Calu3 (cell line): ENCODE data around the gene TMCC1. TPM values are rescaled to one million over a fixed set of nuclear protein-coding genes. Genes with fewer than 3 reads are reported as not detected.
A peak's percentile ranks its signal among the peaks of the same experiment; 100 is the strongest.
"Not testable (repeated sequence)": the region's sequence is repeated elsewhere in the genome, so short reads cannot be mapped to it uniquely, and the experiment has no call there.

Experiments
- BruUV-seq: library from RNA; stranded (reverse); fragments of 400-500 nt; replicated peaks from 2 replicates; lab custom pipeline; 2021; lab: Mats Ljungman, UMichigan
- CTCF ChIA-PET: fragments of 300-600 bp; sonication (Branson Sonifier 250); formaldehyde crosslinking; loops from one replicate; lab custom pipeline; 2022; ENCODE audit warnings: antibody characterized with exemption; lab: Charles Lee
- DNase-seq: peaks from one replicate; pipeline ENCODE4 v3.0.0; 2022
- H3K27ac Mint-ChIP-seq: one replicate; pipeline ENCODE4 v1.8.0; 2022; ENCODE audit warnings: mixed read lengths; ENCODE audit not compliant: unreplicated experiment
- H3K27me3 Mint-ChIP-seq: one replicate; pipeline ENCODE4 v1.8.0; 2022; ENCODE audit warnings: mixed read lengths; ENCODE audit not compliant: unreplicated experiment
- H3K36me3 Mint-ChIP-seq: one replicate; pipeline ENCODE4 v1.8.0; 2022; ENCODE audit warnings: mild to moderate bottlenecking, moderate library complexity, mixed read lengths; ENCODE audit not compliant: insufficient read depth, unreplicated experiment
- H3K4me1 Mint-ChIP-seq: one replicate; pipeline ENCODE4 v1.8.0; 2022; ENCODE audit warnings: mild to moderate bottlenecking, low read depth, mixed read lengths; ENCODE audit not compliant: unreplicated experiment
- H3K4me3 Mint-ChIP-seq: one replicate; pipeline ENCODE4 v1.8.0; 2022; ENCODE audit warnings: mild to moderate bottlenecking, low read depth, moderate library complexity, mixed read lengths; ENCODE audit not compliant: unreplicated experiment
- H3K9me3 Mint-ChIP-seq: one replicate; pipeline ENCODE4 v1.8.0; 2022; ENCODE audit warnings: low read depth, mixed read lengths; ENCODE audit not compliant: unreplicated experiment
- intact Hi-C: fragments of 100-400 bp; cut with micrococcal nuclease; formaldehyde crosslinking; loops from one replicate; pipeline ENCODE4 v1.10.0; 2022; ENCODE audit not compliant: unreplicated experiment
- total RNA-seq: library from RNA; stranded (reverse); gene quantifications from 2 replicates; pipeline ENCODE4 v1.2.3, GENCODE V29; 2022
- TF ChIP-seq, protein P1 (sequence below): fragments of 200-600 bp; IDR thresholded peaks from one replicate; pipeline ENCODE4 v1.8.0; 2022; ENCODE audit warnings: antibody characterized with exemption; ENCODE audit not compliant: unreplicated experiment

Gene TMCC1
- total RNA-seq, 1 experiment from 2014 or later = 57.2 TPM

DNA sequence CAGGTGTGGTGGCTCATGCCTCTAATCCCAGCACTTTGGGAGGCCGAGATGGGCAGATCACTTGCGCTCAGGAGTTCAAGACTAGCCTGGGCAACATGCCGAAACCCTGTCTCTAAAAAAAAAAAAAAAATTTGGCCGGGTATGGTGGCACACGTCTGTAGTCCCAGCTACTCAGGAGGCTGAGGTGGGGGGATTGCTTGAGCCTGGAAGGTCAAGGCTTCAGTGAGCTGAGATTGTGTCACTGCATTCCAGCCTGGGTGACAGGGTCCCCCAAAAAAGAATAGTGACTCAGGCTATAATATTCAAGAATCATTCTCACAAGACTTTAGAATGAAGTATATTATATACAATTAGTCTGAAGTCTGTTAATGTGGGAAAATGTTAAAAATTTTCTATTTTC lies 216.5 kb downstream of the TMCC1 start:
- no peaks in the 10 kb centered on the region for H3K27me3 Mint-ChIP-seq
- H3K4me3 Mint-ChIP-seq = no peak overlapping the region
- H3K36me3 Mint-ChIP-seq = no peaks in the 10 kb centered on the region
- DNase-seq = no peak
- peaks cover 28% of the 10 kb centered on the region for H3K4me1 Mint-ChIP-seq
- no TSS peak for BruUV-seq
- TF ChIP-seq, protein P1, sequence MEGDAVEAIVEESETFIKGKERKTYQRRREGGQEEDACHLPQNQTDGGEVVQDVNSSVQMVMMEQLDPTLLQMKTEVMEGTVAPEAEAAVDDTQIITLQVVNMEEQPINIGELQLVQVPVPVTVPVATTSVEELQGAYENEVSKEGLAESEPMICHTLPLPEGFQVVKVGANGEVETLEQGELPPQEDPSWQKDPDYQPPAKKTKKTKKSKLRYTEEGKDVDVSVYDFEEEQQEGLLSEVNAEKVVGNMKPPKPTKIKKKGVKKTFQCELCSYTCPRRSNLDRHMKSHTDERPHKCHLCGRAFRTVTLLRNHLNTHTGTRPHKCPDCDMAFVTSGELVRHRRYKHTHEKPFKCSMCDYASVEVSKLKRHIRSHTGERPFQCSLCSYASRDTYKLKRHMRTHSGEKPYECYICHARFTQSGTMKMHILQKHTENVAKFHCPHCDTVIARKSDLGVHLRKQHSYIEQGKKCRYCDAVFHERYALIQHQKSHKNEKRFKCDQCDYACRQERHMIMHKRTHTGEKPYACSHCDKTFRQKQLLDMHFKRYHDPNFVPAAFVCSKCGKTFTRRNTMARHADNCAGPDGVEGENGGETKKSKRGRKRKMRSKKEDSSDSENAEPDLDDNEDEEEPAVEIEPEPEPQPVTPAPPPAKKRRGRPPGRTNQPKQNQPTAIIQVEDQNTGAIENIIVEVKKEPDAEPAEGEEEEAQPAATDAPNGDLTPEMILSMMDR = no peak
- H3K9me3 Mint-ChIP-seq = no peaks in the 10 kb centered on the region
- no peak overlapping the region for H3K27ac Mint-ChIP-seq
- CTCF ChIA-PET = interaction anchor here (1.0 kb wide), 1 partner anchor 13 kb away, joined by 4 read pairs; no protein-coding TSS in a partner anchor
- intact Hi-C loops = no loop called here

DNA sequence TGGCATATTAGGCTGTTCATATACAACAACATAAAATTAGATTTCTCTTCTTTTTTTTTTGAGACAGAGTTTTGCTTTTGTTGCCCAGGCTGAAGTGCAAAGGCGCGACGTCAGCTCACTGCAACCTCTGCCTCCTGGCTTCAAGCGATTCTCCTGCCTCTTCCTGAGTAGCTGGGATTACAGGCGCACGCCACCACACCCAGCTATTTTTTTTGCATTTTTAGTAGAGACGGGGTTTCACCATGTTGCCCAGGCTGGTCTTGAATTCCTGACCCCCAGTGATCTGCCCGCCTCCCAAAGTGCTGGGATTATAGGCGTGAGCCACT lies 218.8 kb downstream of the TMCC1 start:
- intact Hi-C loops, H3K27me3 Mint-ChIP-seq, BruUV-seq, H3K9me3 Mint-ChIP-seq, DNase-seq: not testable (repeated sequence)
- Mint-ChIP-seq H3K4me1 (peaks cover 35% of the 10 kb centered on the region), H3K4me3 (peak overlapping the region; percentile 7), H3K27ac (peak overlapping the region; percentile 16), H3K36me3 (peaks cover 14% of the 10 kb centered on the region)
- CTCF ChIA-PET = interaction anchor here (0.5 to 1.9 kb wide), 4 partner anchors 10 to 149 kb away, joined by 3 to 22 read pairs (median 4); no protein-coding TSS in a partner anchor

DNA sequence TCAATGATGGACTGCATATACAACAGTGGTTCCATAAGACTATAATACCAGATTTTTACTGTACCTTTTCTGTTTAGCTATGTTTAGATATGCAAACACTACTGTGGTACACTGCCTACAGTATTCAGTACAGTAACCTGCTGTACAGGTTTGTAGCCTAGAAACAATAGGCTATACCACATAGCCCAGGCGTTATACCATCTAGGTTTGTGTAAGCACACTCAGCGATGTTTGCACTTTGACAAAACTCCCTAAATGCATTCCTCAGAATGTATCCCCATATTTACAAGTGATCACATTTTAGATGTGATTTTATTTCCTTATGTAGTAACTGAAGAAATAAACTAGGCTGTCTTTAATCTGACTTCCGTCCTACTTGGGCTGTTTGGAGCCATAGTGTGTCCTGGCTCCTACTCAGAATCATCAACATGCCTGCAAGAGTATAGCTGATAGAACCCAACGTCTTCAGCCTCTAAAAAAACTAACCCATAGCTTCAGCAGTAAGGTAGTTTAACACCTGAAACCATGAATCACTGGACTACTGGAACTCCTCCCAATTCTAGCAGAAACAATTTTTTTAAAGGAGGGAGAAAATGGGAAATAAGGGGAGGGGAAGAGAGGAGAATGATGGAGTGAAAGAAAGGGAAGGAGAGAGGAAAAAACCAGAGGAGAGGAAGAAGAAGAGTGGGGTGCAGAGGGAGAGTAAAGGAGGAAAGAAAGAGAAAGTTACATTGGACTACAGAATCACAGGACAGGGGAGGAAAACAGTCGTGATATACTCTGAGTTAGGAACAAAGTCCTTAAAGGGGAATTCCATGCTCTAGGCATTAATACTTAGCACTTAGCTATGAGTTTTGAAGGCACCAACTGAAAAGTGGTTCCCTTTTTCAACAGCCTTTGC lies 219.4 kb downstream of the TMCC1 start:
- BruUV-seq = no TSS peak
- Mint-ChIP-seq H3K4me3 (peak overlapping the region; percentile 7), H3K4me1 (peaks cover 35% of the 10 kb centered on the region), H3K27me3 (no peaks in the 10 kb centered on the region), H3K36me3 (peaks cover 14% of the 10 kb centered on the region), H3K27ac (peak overlapping the region; percentile 16), H3K9me3 (no peaks in the 10 kb centered on the region)
- TF ChIP-seq, protein P1 = no peak
- DNase-seq = no peak
- CTCF ChIA-PET = interaction anchor here (0.5 to 1.9 kb wide), 6 partner anchors 10 to 149 kb away, joined by 3 to 22 read pairs (median 4); no protein-coding TSS in a partner anchor
- intact Hi-C loops = no loop called here

DNA sequence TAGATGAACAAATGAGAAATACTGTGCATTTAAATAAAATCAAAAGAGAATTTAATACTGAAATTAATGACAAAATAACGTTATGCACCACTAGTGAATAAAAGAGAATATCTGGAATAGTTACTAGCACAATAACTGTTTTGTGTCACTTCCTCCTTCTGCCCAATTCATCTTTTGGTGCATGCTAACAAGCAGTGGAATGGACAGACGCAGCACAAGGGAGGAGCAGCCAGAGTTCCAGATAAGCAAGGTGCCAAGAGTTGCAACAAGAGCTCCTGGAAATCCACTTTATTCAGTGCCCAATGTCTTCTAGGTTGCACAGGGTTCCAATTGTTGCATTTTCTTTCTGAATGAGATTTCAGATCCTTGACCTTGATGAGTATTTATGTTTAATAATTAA lies 220.5 kb downstream of the TMCC1 start:
- Mint-ChIP-seq H3K4me1 (peaks cover 35% of the 10 kb centered on the region), H3K27ac (no peak overlapping the region), H3K4me3 (no peak overlapping the region), H3K36me3 (peaks cover 14% of the 10 kb centered on the region), H3K27me3 (no peaks in the 10 kb centered on the region), H3K9me3 (no peaks in the 10 kb centered on the region)
- no peak for DNase-seq
- no TSS peak for BruUV-seq
- TF ChIP-seq, protein P1 = no peak
- CTCF ChIA-PET = interaction anchor here (0.7 to 1.9 kb wide), 3 partner anchors 9 to 157 kb away, joined by 3 to 22 read pairs (median 3); no protein-coding TSS in a partner anchor
- intact Hi-C loops = no loop called here
